ENCODE measurements around the gene TRDMT1.

Gene TRDMT1

GRCh38 chr10:17199351-17199804 is 2.1 kb downstream of the TRDMT1 start:
- DNase-seq (ENCODE audit: low spot score), result no peak
- in situ Hi-C loops (cut with MboI; ENCODE audit: low sequenced_read_pairs, unreplicated experiment), result no loop called here
- TF ChIP-seq CTCF (IDR thresholded peaks at IDR 0.05; ENCODE audit: borderline replicate concordance, control extremely low read depth, extremely low read depth, insufficient read depth, missing control alignments), result no peak

GRCh38 chr10:17196573-17196972 is 4.9 kb downstream of the TRDMT1 start:
- DNase-seq (ENCODE audit: low spot score), result no peak
- TF ChIP-seq CTCF (IDR thresholded peaks at IDR 0.05; ENCODE audit: borderline replicate concordance, control extremely low read depth, extremely low read depth, insufficient read depth, missing control alignments), result no peak
- in situ Hi-C loops (cut with MboI; ENCODE audit: low sequenced_read_pairs, unreplicated experiment), result no loop called here

GRCh38 chr10:17196045-17196444 is 5.4 kb downstream of the TRDMT1 start:
- no peak for TF ChIP-seq CTCF (IDR thresholded peaks at IDR 0.05; ENCODE audit: borderline replicate concordance, control extremely low read depth, extremely low read depth, insufficient read depth, missing control alignments)
- in situ Hi-C loops (cut with MboI; ENCODE audit: low sequenced_read_pairs, unreplicated experiment), result no loop called here
- DNase-seq (ENCODE audit: low spot score), result no peak

- in situ Hi-C loops (cut with MboI; ENCODE audit: low sequenced_read_pairs, unreplicated experiment), result no loop called here
- TF ChIP-seq CTCF (IDR thresholded peaks at IDR 0.05; ENCODE audit: borderline replicate concordance, control extremely low read depth, extremely low read depth, insufficient read depth, missing control alignments), result no peak
- no peak for DNase-seq (ENCODE audit: low spot score)
Measured at GRCh38 chr10:17195083-17195482, 6.4 kb downstream of the TRDMT1 start.

GRCh38 chr10:17190602-17191001 is 10.9 kb downstream of the TRDMT1 start:
- no peak for TF ChIP-seq CTCF (IDR thresholded peaks at IDR 0.05; ENCODE audit: borderline replicate concordance, control extremely low read depth, extremely low read depth, insufficient read depth, missing control alignments)
- in situ Hi-C loops (cut with MboI; ENCODE audit: low sequenced_read_pairs, unreplicated experiment), result no loop called here

GRCh38 chr10:17188644-17189172 is 12.8 kb downstream of the TRDMT1 start:
- DNase-seq (ENCODE audit: low spot score), result no peak
- in situ Hi-C loops (cut with MboI; ENCODE audit: low sequenced_read_pairs, unreplicated experiment), result no loop called here
- no peak for TF ChIP-seq CTCF (IDR thresholded peaks at IDR 0.05; ENCODE audit: borderline replicate concordance, control extremely low read depth, extremely low read depth, insufficient read depth, missing control alignments)

More at GRCh38 chr10:17190602-17191001, 10.9 kb downstream of the TRDMT1 start:
- DNase-seq (ENCODE audit: low spot score), result no peak
